ENCODE results near the gene TBC1D14. TPM values are rescaled to one million over a fixed set of nuclear protein-coding genes. Genes with fewer than 3 reads are reported as not detected.

TBC1D14 gene
- total and polyA plus RNA-seq, 2 of the 8 experiments (the other 6 are each of a cell fraction or from before 2014, with no cell fraction given), result 45.6 to 48.2 TPM

- no peak for FAIRE-seq
- Histone ChIP-seq H4K5ac (ENCODE audit: insufficient read length, low read depth, low read length) (no peak overlapping the region), H3K9me3 (ENCODE audit: insufficient read depth in 2 of 2, low read depth in 1 of 2, low read length in 1 of 2) (no peaks in the 10 kb centered on the region), H3K79me1 (ENCODE audit: low read depth, low read length) (peaks cover 28% of the 10 kb centered on the region), H3K23ac (ENCODE audit: insufficient read length) (no peak overlapping the region), H3K4me3 (ENCODE audit: extremely low read depth in 1 of 4, insufficient read depth in 2 of 4, low read depth in 3 of 4, low read length in 4 of 4) (no peak overlapping the region), H2AFZ (ENCODE audit: low read length) (no peak overlapping the region), H3K79me2 (ENCODE audit: control insufficient read depth in 1 of 2, insufficient read depth in 2 of 2, low read length in 2 of 2) (peaks cover 7 to 56% of the 10 kb centered on the region in 2 experiments; a peak in 3 of 4 replicates), H3K56ac (replicated peaks; ENCODE audit: insufficient read length, low read depth, low read length) (no peak overlapping the region), H3K14ac (ENCODE audit: insufficient read length) (no peak overlapping the region), H3K27ac (ENCODE audit: low read depth, low read length) (no peak overlapping the region; the same call in 1 of the 2 replicates), H3K23me2 (ENCODE audit: low read depth, low read length) (no peaks in the 10 kb centered on the region; the same call in 1 of the 2 replicates), H3K27me3 (replicated peaks in 1 of 4; ENCODE audit: control insufficient read depth in 3 of 4, extremely low read depth in 1 of 4, insufficient read depth in 3 of 4, low read length in 3 of 4) (no peaks in the 10 kb centered on the region), H4K8ac (ENCODE audit: extremely low read depth, insufficient read depth, low read length) (no peak overlapping the region), H2BK15ac (ENCODE audit: low read length) (no peak overlapping the region), H4K20me1 (replicated peaks in 1 of 2; ENCODE audit: control insufficient read depth in 1 of 2, insufficient read depth in 2 of 2, low read length in 2 of 2) (peaks cover 19 to 30% of the 10 kb centered on the region in 2 experiments), H3K18ac (ENCODE audit: extremely low read depth, low read length) (no peak overlapping the region), H3K9ac (replicated peaks in 1 of 4; ENCODE audit: extremely low read depth in 1 of 4, low read depth in 3 of 4, low read length in 3 of 4) (no peak overlapping the region), H3K4ac (replicated peaks; ENCODE audit: insufficient read length, low read depth, low read length) (no peak overlapping the region), H3K4me2 (ENCODE audit: insufficient read depth in 1 of 2, low read depth in 2 of 2, low read length in 2 of 2) (no peak overlapping the region), H2AK5ac (ENCODE audit: low read depth, low read length) (no peak overlapping the region), H2BK20ac (ENCODE audit: low read length) (no peak overlapping the region), H2BK120ac (replicated peaks; ENCODE audit: low read depth, low read length) (no peak overlapping the region), H3K4me1 (replicated peaks in 1 of 4; ENCODE audit: control insufficient read depth in 3 of 4, insufficient read depth in 4 of 4, low read length in 3 of 4) (peaks cover 5 to 12% (median 7%) of the 10 kb centered on the region in 4 experiments), H2BK12ac (ENCODE audit: low read depth, low read length) (no peak overlapping the region), H3K36me3 (ENCODE audit: control insufficient read depth in 2 of 4, insufficient read depth in 4 of 4, low read length in 3 of 4) (peaks cover 2 to 34% (median 19%) of the 10 kb centered on the region in 4 experiments; a peak in 7 of 8 replicates), H2BK5ac (ENCODE audit: low read depth, low read length) (no peak overlapping the region), H4K91ac (replicated peaks; ENCODE audit: insufficient read length, low read length) (no peak overlapping the region)
- 93% methylated on average over 15 of the region's 15 CpGs; no CpG with 5 or more reads in 1 of the 2 experiments for WGBS, 2 experiments (ENCODE audit: extremely low coverage in 1 of 2, insufficient coverage in 1 of 2, insufficient read length in 1 of 2, insufficient replicate concordance in 2 of 2, low coverage in 1 of 2, low lambda C conversion rate in 2 of 2, missing lambda C conversion rate in 1 of 2)
- no peak for DNase-seq (ENCODE audit: low read depth in 1 of 2, low spot score in 2 of 2)
- ChIA-PET POLR2A (ENCODE audit: partially characterized antibody) (interaction anchor here (1.1 to 4.6 kb wide), 2 partner anchors 15 to 84 kb away, joined by 3 to 21 read pairs; no protein-coding TSS in a partner anchor), CTCF (ENCODE audit: partially characterized antibody) (interaction anchor here (0.6 to 1.6 kb wide), 5 partner anchors 19 to 1374 kb away, joined by 3 to 4 read pairs (median 3); no protein-coding TSS in a partner anchor)
- TF ChIP-seq BRCA1 (IDR thresholded peaks at IDR 0.05; ENCODE audit: low read depth, low read length), result no peak
- TF ChIP-seq TAF7 (optimal IDR thresholded peaks at IDR 0.05; ENCODE audit: borderline replicate concordance, low read depth, low read length), result no peak
- TF ChIP-seq SP4 (IDR thresholded peaks at IDR 0.05; ENCODE audit: low read length), result no peak
- TF ChIP-seq CBX8 (IDR thresholded peaks at IDR 0.05; ENCODE audit: borderline replicate concordance, low read depth, low read length), result no peak
- TF ChIP-seq E2F6 (IDR thresholded peaks at IDR 0.05), result no peak
- no peak for TF ChIP-seq KDM1A (IDR thresholded peaks at IDR 0.05; ENCODE audit: borderline replicate concordance, low read length)
- no peak for TF ChIP-seq POU5F1 (IDR thresholded peaks at IDR 0.05; ENCODE audit: low read depth, low read length)
- no peak for TF ChIP-seq KDM4A (IDR thresholded peaks at IDR 0.05; ENCODE audit: low read depth, low read length, severe bottlenecking)
These were observed 83.4 kb downstream of the TBC1D14 start for GRCh38 chr4:6992728-6993677.
